NT2/D1 (cell line): ENCODE results near the gene ITGA7.

Source experiments
- DNase-seq: peaks from one replicate; pipeline ENCODE4 v3.0.0-alpha.2; 2011; ENCODE audit warnings: low read depth, low spot score
- H3K27me3 ChIP-seq: 2 replicates; pipeline ENCODE4 v1.6.0; 2011; ENCODE audit warnings: mild to moderate bottlenecking; ENCODE audit not compliant: insufficient read length, insufficient read depth
- H3K36me3 ChIP-seq: 2 replicates; pipeline ENCODE4 v1.6.1; 2011; ENCODE audit warnings: mild to moderate bottlenecking, low read length, mixed read lengths; ENCODE audit not compliant: insufficient read depth, insufficient read length
- H3K4me1 ChIP-seq: 2 replicates; pipeline ENCODE4 v1.5.1; 2011; ENCODE audit not compliant: insufficient read depth, insufficient read length
- H3K4me3 ChIP-seq: 2 replicates; pipeline ENCODE4 v1.5.1; 2011; ENCODE audit warnings: low read depth; ENCODE audit not compliant: insufficient read length
- H3K9ac ChIP-seq: 2 replicates; pipeline ENCODE4 v1.6.0; 2011; ENCODE audit warnings: low read depth; ENCODE audit not compliant: insufficient read length
- H3K9me3 ChIP-seq: 2 replicates; pipeline ENCODE4 v1.5.1; 2011; ENCODE audit warnings: mild to moderate bottlenecking, low read length; ENCODE audit not compliant: insufficient read depth
- SUZ12 ChIP-seq: IDR thresholded peaks from 2 replicates; pipeline ENCODE4 v1.6.1; 2011; ENCODE audit not compliant: insufficient read length, insufficient read depth; ENCODE audit errors: extremely low read depth
- YY1 ChIP-seq: IDR thresholded peaks from 2 replicates; pipeline ENCODE4 v1.6.1; 2011; ENCODE audit not compliant: insufficient read length, insufficient read depth
- ZNF274 ChIP-seq: IDR thresholded peaks from 2 replicates; pipeline ENCODE4 v1.6.1; 2011; ENCODE audit warnings: mild to moderate bottlenecking, low read depth, low read length

ITGA7 gene

GRCh38 chr12:55745361-55746173, 37.9 kb upstream of the ITGA7 start:
- Histone ChIP-seq H3K9ac (peak overlapping the region; percentile 98), H3K27me3 (peaks cover 3% of the 10 kb centered on the region), H3K4me1 (peaks cover 12% of the 10 kb centered on the region), H3K9me3 (no peaks in the 10 kb centered on the region), H3K4me3 (peak overlapping the region; percentile 98), H3K36me3 (peaks cover 26% of the 10 kb centered on the region)
- TF ChIP-seq YY1, result no peak
- no peak for TF ChIP-seq ZNF274
- TF ChIP-seq SUZ12, result no peak
- DNase-seq, result peak; percentile 96

GRCh38 chr12:55744340-55745030, 36.8 kb upstream of the ITGA7 start:
- Histone ChIP-seq H3K36me3 (peaks cover 17% of the 10 kb centered on the region), H3K9me3 (no peaks in the 10 kb centered on the region), H3K4me3 (peak overlapping the region; percentile 98), H3K4me1 (peaks cover 12% of the 10 kb centered on the region), H3K27me3 (peaks cover 3% of the 10 kb centered on the region), H3K9ac (peak overlapping the region; percentile 98)
- TF ChIP-seq SUZ12 (no peak), YY1 (no peak), ZNF274 (no peak)
- no peak for DNase-seq

- Histone ChIP-seq H3K4me3 (peak overlapping the region; percentile 98), H3K9ac (peak overlapping the region; percentile 98), H3K27me3 (peaks cover 3% of the 10 kb centered on the region), H3K36me3 (peaks cover 9% of the 10 kb centered on the region), H3K4me1 (peaks cover 12% of the 10 kb centered on the region), H3K9me3 (no peaks in the 10 kb centered on the region)
- TF ChIP-seq YY1, result no peak
- TF ChIP-seq SUZ12, result no peak
- no peak for TF ChIP-seq ZNF274
- DNase-seq, result no peak
These were observed 36.0 kb upstream of the ITGA7 start for GRCh38 chr12:55743406-55744339.

- H3K4me1 ChIP-seq, result peaks cover 8% of the 10 kb centered on the region
- H3K36me3 ChIP-seq, result peaks cover under 1% of the 10 kb centered on the region
- peak within 1 kb of the TSS; percentile 98 for H3K9ac ChIP-seq
- no peaks in the 10 kb centered on the region for H3K9me3 ChIP-seq
- TF ChIP-seq SUZ12, result no peak
- TF ChIP-seq ZNF274, result no peak
- TF ChIP-seq YY1, result no peak
- peak within 1 kb of the TSS; percentile 98 for H3K4me3 ChIP-seq
- H3K27me3 ChIP-seq, result peaks cover 3% of the 10 kb centered on the region
- no peak for DNase-seq
These were observed 35.2 kb upstream of the ITGA7 start, which contains the start of gene GDF11 for GRCh38 chr12:55742719-55743405. Gene GDF11 (plus strand): TSS chr12:55743122. CDS start chr12:55743317, 195 bp downstream.

GRCh38 chr12:55741931-55742680, 34.4 kb upstream of the ITGA7 start:
- peak overlapping the region; percentile 16 for H3K4me3 ChIP-seq
- H3K9me3 ChIP-seq, result no peaks in the 10 kb centered on the region
- no peaks in the 10 kb centered on the region for H3K36me3 ChIP-seq
- H3K27me3 ChIP-seq, result peaks cover 3% of the 10 kb centered on the region
- peak overlapping the region; percentile 23 for H3K9ac ChIP-seq
- no peak for DNase-seq
- TF ChIP-seq YY1 (no peak), ZNF274 (no peak), SUZ12 (no peak)
- H3K4me1 ChIP-seq, result peaks cover 5% of the 10 kb centered on the region

- Histone ChIP-seq H3K9me3 (no peaks in the 10 kb centered on the region), H3K4me1 (peaks cover 3% of the 10 kb centered on the region), H3K4me3 (no peak overlapping the region), H3K27me3 (peaks cover 3% of the 10 kb centered on the region), H3K36me3 (no peaks in the 10 kb centered on the region), H3K9ac (no peak overlapping the region)
- TF ChIP-seq YY1 (no peak), ZNF274 (no peak), SUZ12 (no peak)
- no peak for DNase-seq
These were observed 31.3 kb upstream of the ITGA7 start for GRCh38 chr12:55739025-55739378.
